K562 (cell line): Measurements from ENCODE around the gene PLAA. TPM values are rescaled to one million over a fixed set of nuclear protein-coding genes. Genes with fewer than 3 reads are reported as not detected.
A peak's percentile ranks its signal among the peaks of the same experiment; 100 is the strongest.

Source experiments
- ATAC-seq: fragments of 200-7000 bp; cut with Tn5 transposase; 3 replicates; pipeline ENCODE4 v1.9.1; 2020; ENCODE audit warnings: moderate library complexity
- BruUV-seq: library from RNA; stranded (reverse); fragments of 400-500 nt; replicated peaks from 2 replicates; lab custom pipeline; 2021; lab: Mats Ljungman, UMichigan
- CTCF ChIA-PET: fragments of 300-600 bp; formaldehyde crosslinking; extraction: SDS; loops from one replicate; lab custom pipeline; 2021; ENCODE audit warnings: low intra/inter-chr PET ratio; lab: Yijun Ruan, JAX
- POLR2A ChIA-PET: fragments of 300-600, 350-650 bp; sonication (Branson Sonifier 250); formaldehyde crosslinking; extraction: SDS; loops from one replicate; lab custom pipeline; 2021; ENCODE audit warnings: antibody characterized with exemption, inconsistent platforms; lab: Yijun Ruan, JAX
- DNase-seq, 4 experiments: peaks; one replicate each; pipeline versions ENCODE4 v3.0.0 to v3.0.0-alpha.2; 2011 to 2018; ENCODE audit warnings: low spot score in 3 of 4, mixed read lengths in 3 of 4; ENCODE audit errors: extremely low read depth in 1 of 4
- FAIRE-seq: peaks from 2 replicates; lab custom pipeline; 2011; peaks lifted over from hg19 to GRCh38; lab: Jason Lieb, UNC
- H2AFZ ChIP-seq: 2 replicates; pipeline ENCODE4 v1.6.0; 2011; ENCODE audit warnings: low read depth, low read length, control low read depth, inconsistent platforms
- H3K27ac ChIP-seq: fragments of 200-600 bp; 3 replicates; pipeline ENCODE4 v1.8.0; 2011; ENCODE audit warnings: low read depth, mild to moderate bottlenecking, control low read depth, inconsistent platforms, low read length, moderate library complexity, mixed read lengths; ENCODE audit errors: extremely low read depth
- H3K27me3 ChIP-seq, 2 experiments: fragments of 300-600 bp in 1 of 2; 2 replicates in 1 of 2; 3 replicates in 1 of 2; pipeline versions ENCODE4 v1.6.0 to v1.8.0; 2011; ENCODE audit warnings: inconsistent platforms in 2 of 2, low read length in 2 of 2, mild to moderate bottlenecking in 1 of 2, mixed read lengths in 1 of 2, moderate library complexity in 1 of 2; ENCODE audit not compliant: control insufficient read depth in 2 of 2, insufficient read depth in 2 of 2
- H3K36me3 ChIP-seq: fragments of 300-600 bp; 3 replicates; pipeline ENCODE4 v1.8.0; 2011; ENCODE audit warnings: mild to moderate bottlenecking, low read length, inconsistent platforms; ENCODE audit not compliant: control insufficient read depth, insufficient read depth
- H3K4me1 ChIP-seq, 2 experiments: fragments of 200-600 bp in 1 of 2; replicated peaks in 1 of 2; 2 replicates in 1 of 2; 3 replicates in 1 of 2; pipeline versions ENCODE4 v1.5.1 to v1.8.0; 2011; ENCODE audit warnings: inconsistent platforms in 2 of 2, low read length in 2 of 2, mild to moderate bottlenecking in 1 of 2, mixed read lengths in 1 of 2, moderate library complexity in 1 of 2; ENCODE audit not compliant: control insufficient read depth in 2 of 2, insufficient read depth in 2 of 2
- H3K4me2 ChIP-seq: 2 replicates; pipeline ENCODE4 v1.6.1; 2011; ENCODE audit warnings: low read length, control low read depth, inconsistent platforms, mixed read lengths; ENCODE audit not compliant: insufficient read depth
- H3K4me3 ChIP-seq: fragments of 200-600 bp; sonication (generic), shearing (Covaris generic); 2 replicates; pipeline ENCODE4 v1.5.1; 2016; ENCODE audit warnings: control low read depth, inconsistent platforms
- H3K79me2 ChIP-seq: fragments of 200-600 bp; 3 replicates; pipeline ENCODE4 v1.8.0; 2011; ENCODE audit warnings: low read length, inconsistent platforms; ENCODE audit not compliant: control insufficient read depth, insufficient read depth
- H3K9ac ChIP-seq, 2 experiments: 2 replicates each; pipeline versions ENCODE4 v1.6.0 to v1.6.1; 2011; ENCODE audit warnings: low read depth in 2 of 2, low read length in 2 of 2, control low read depth in 1 of 2, inconsistent platforms in 1 of 2, mild to moderate bottlenecking in 1 of 2, mixed read lengths in 1 of 2; ENCODE audit not compliant: insufficient read depth in 1 of 2
- H3K9me1 ChIP-seq: one replicate; pipeline ENCODE4 v1.6.0; 2011; ENCODE audit warnings: inconsistent platforms, mild to moderate bottlenecking, low read length, moderate library complexity; ENCODE audit not compliant: control insufficient read depth, insufficient read depth
- H3K9me3 ChIP-seq: replicated peaks from 2 replicates; pipeline ENCODE4 v1.5.1; 2011; ENCODE audit warnings: low read depth, low read length, inconsistent platforms; ENCODE audit not compliant: control insufficient read depth, insufficient read depth
- H4K20me1 ChIP-seq: replicated peaks from 2 replicates; pipeline ENCODE4 v1.6.1; 2011; ENCODE audit warnings: low read length, inconsistent platforms, mixed read lengths; ENCODE audit not compliant: control insufficient read depth, insufficient read depth
- MYNN ChIP-seq, 2 experiments: sonication (generic); formaldehyde crosslinking in 1 of 2; IDR thresholded peaks; 2 replicates each; pipeline versions ENCODE4 v1.5.0 to v1.6.1; 2016 to 2020; ENCODE audit warnings: antibody characterized with exemption in 1 of 2, missing genetic modification reagents in 1 of 2
- NFE2L1 ChIP-seq: fragments of 450-650 bp; IDR thresholded peaks from 2 replicates; pipeline ENCODE4 v1.6.1; 2016; ENCODE audit warnings: missing genetic modification characterization, low read depth, mild to moderate bottlenecking, missing compliant biosample characterization, moderate library complexity, borderline replicate concordance
- POLR3G ChIP-seq: IDR thresholded peaks from 2 replicates; pipeline ENCODE4 v1.6.1; 2011; ENCODE audit not compliant: insufficient read length, insufficient replicate concordance; ENCODE audit errors: extremely low read depth
- RBM25 ChIP-seq: fragments of 200-400 bp; formaldehyde crosslinking; IDR thresholded peaks from 2 replicates; pipeline ENCODE4 v1.6.1; 2018; ENCODE audit warnings: low read length, low read depth, moderate library complexity; ENCODE audit not compliant: severe bottlenecking
- RFX1 ChIP-seq: fragments of 450-650 bp; IDR thresholded peaks from 2 replicates; pipeline ENCODE4 v1.6.1; 2016; ENCODE audit warnings: mild to moderate bottlenecking, moderate library complexity
- TAF1 ChIP-seq: IDR thresholded peaks from 2 replicates; pipeline ENCODE4 v1.6.1; 2011; ENCODE audit warnings: mild to moderate bottlenecking, low read length, moderate library complexity; ENCODE audit not compliant: insufficient read depth, control insufficient read depth, severe bottlenecking; ENCODE audit errors: extremely low read depth
- TSHZ1 ChIP-seq: fragments of 250-450 bp; sonication (Bioruptor Pico); IDR thresholded peaks from 2 replicates; pipeline ENCODE4 v1.4.0; 2020; ENCODE audit warnings: mild to moderate bottlenecking, moderate library complexity
- ZFP36 ChIP-seq: fragments of 150-350 bp; IDR thresholded peaks from 2 replicates; pipeline ENCODE4 v1.6.1; 2018; ENCODE audit warnings: low read length, low read depth; ENCODE audit not compliant: partially characterized antibody
- ZKSCAN3 ChIP-seq: fragments of 250-450 bp; sonication (Bioruptor Pico); IDR thresholded peaks from 2 replicates; pipeline ENCODE4 v1.4.0; 2020
- WGBS: fragments of 100-300 bp; shearing (Covaris generic); methylation state at CpG from one replicate; pipeline ENCODE4 v1.1.6; 2016; ENCODE audit warnings: low coverage, mixed read lengths; ENCODE audit not compliant: insufficient coverage; ENCODE audit errors: missing lambda C conversion rate; 5-methylcytosine and 5-hydroxymethylcytosine counted together
- in situ Hi-C: fragments of 300-500 bp; cut with MboI; formaldehyde crosslinking; loops from 4 replicates; pipeline ENCODE4 v1.15.0; 2018; ENCODE audit warnings: inconsistent platforms, mixed read lengths
- intact Hi-C: fragments of 100-400 bp; cut with micrococcal nuclease; formaldehyde crosslinking; loops from 2 replicates; pipeline ENCODE4 v1.14.2; 2022
- polyA plus RNA-seq, 8 experiments: library from polyadenylated mRNA; depleted of rRNA in 4 of 8; stranded (reverse) in 5 of 8; unstranded in 3 of 8; fragments of >200 nt; fragmentation: Nextera tagmentation in 2 of 8; fragmentation: Illumina TruSeq in 1 of 8; extraction: Ambion mirVana in 2 of 8; extraction: Trizol in 1 of 8; gene quantifications; 2 replicates each; pipeline versions ENCODE4 v1.2.1 to v1.2.3, GENCODE V29; 2011 to 2014; ENCODE audit warnings: inconsistent platforms in 1 of 8, missing spikeins in 1 of 8
- total RNA-seq, 7 experiments: library from RNA; depleted of rRNA in 6 of 7; stranded (reverse); fragments of >200 nt in 6 of 7; fragmentation: Illumina TruSeq in 2 of 7; extraction: Trizol in 2 of 7; gene quantifications; 2 replicates each; pipeline versions ENCODE4 v1.2.1 to v1.2.3, GENCODE V29; 2011 to 2021; ENCODE audit warnings: low replicate concordance in 1 of 7

Gene PLAA
- total and polyA plus RNA-seq, 9 of the 15 experiments (the other 6 are each of a cell fraction or from before 2014, with no cell fraction given) = 3.5 to 20.7 (median 16.6) TPM

GRCh38 chr9:26888271-26888670 lies 58.8 kb downstream of the PLAA start (continued):
- no peak for TF ChIP-seq RFX1
- no peak for TF ChIP-seq NFE2L1 (tag)
- TF ChIP-seq RBM25 = no peak
- TF ChIP-seq TAF1 = no peak
- TF ChIP-seq MYNN (IDR thresholded peaks at IDR 0.05) = no peak
- no peak for TF ChIP-seq MYNN (CRISPR knock-in tag; IDR thresholded peaks at IDR 0.05)
- no peak for TF ChIP-seq POLR3G
- no peak for TF ChIP-seq ZKSCAN3 (CRISPR knock-in tag)

- Histone ChIP-seq H3K9ac (no peak overlapping the region), H3K79me2 (peaks cover 18% of the 10 kb centered on the region), H3K27me3 (no peaks in the 10 kb centered on the region), H3K9me3 (no peaks in the 10 kb centered on the region), H4K20me1 (no peaks in the 10 kb centered on the region), H3K4me2 (no peak overlapping the region), H2AFZ (no peak overlapping the region), H3K36me3 (peaks cover 42% of the 10 kb centered on the region; the same call in 1 of the 3 replicates), H3K9me1 (no peaks in the 10 kb centered on the region), H3K4me3 (no peak overlapping the region), H3K27ac (no peak overlapping the region), H3K4me1 (no peaks in the 10 kb centered on the region; a peak in 1 of 5 replicates)
- ATAC-seq (no peak), DNase-seq (no peak), FAIRE-seq (no peak)
- BruUV-seq = no TSS peak
- TF ChIP-seq ZFP36 (peak; percentile 48), TSHZ1 (CRISPR knock-in tag) (no peak)
- intact Hi-C loops = no loop called here
- in situ Hi-C loops = no loop called here
- CTCF ChIA-PET = no interaction called here
- POLR2A ChIA-PET = no interaction called here
- 100% methylated on average over 1 of the region's 3 CpGs for WGBS
Measured at GRCh38 chr9:26882154-26882553, 64.9 kb downstream of the PLAA start.
